ENCODE data around the gene DIDO1. TPM values are rescaled to one million over a fixed set of nuclear protein-coding genes. Genes with fewer than 3 reads are reported as not detected.

DIDO1 gene
- total RNA-seq, 1 experiment from 2014 or later: 120 TPM

DNA sequence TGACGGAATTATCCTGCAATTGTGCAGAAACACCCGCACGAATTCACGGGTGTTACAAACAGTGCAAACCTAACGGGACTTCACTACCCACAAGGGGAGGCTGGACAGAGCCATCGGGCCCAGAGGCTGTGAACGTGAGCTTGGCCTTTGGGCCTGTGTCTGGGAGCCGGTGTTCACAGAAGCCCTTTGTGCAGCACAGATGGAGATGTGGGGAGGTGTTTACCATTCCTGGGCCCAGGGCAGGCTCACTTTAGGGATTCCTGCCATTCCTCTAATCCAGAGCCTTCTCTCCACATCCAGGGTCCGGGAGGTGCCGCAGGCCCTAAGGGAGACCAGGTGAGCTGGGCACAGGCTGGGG, 94.5 kb downstream of the DIDO1 start:
- ChIA-PET CTCF (interaction anchor here (1.2 to 1.5 kb wide), 2 partner anchors 9 to 23 kb away, joined by 3 to 5 read pairs; no protein-coding TSS in a partner anchor), POLR2A (no interaction called here)
- H3K27ac Mint-ChIP-seq (ENCODE audit: unreplicated experiment): no peak overlapping the region
- Histone ChIP-seq H3K9me3 (no peaks in the 10 kb centered on the region), H3K27me3 (replicated peaks; ENCODE audit: control insufficient read depth, insufficient read depth, low read length) (no peaks in the 10 kb centered on the region), H3K4me3 (ENCODE audit: low read depth, low read length) (no peak overlapping the region), H3K4me1 (peaks cover 4% of the 10 kb centered on the region; the same call in 1 of the 2 replicates), H3K36me3 (ENCODE audit: control insufficient read depth, insufficient read depth, low read length) (no peaks in the 10 kb centered on the region)
- H3K9me3 Mint-ChIP-seq (ENCODE audit: unreplicated experiment): no peaks in the 10 kb centered on the region
- no TSS peak for BruUV-seq (replicated peaks)
- peaks cover 11% of the 10 kb centered on the region for H3K4me1 Mint-ChIP-seq (ENCODE audit: low read depth, unreplicated experiment)
- H3K27me3 Mint-ChIP-seq (ENCODE audit: insufficient read depth, unreplicated experiment): no peaks in the 10 kb centered on the region
- H3K4me3 Mint-ChIP-seq (ENCODE audit: unreplicated experiment): no peak overlapping the region
- H3K36me3 Mint-ChIP-seq (ENCODE audit: insufficient read depth, unreplicated experiment): no peaks in the 10 kb centered on the region
- DNase-seq: no peak
- intact Hi-C loops (cut with micrococcal nuclease; ENCODE audit: unreplicated experiment): no loop called here
- TF ChIP-seq, protein P1, sequence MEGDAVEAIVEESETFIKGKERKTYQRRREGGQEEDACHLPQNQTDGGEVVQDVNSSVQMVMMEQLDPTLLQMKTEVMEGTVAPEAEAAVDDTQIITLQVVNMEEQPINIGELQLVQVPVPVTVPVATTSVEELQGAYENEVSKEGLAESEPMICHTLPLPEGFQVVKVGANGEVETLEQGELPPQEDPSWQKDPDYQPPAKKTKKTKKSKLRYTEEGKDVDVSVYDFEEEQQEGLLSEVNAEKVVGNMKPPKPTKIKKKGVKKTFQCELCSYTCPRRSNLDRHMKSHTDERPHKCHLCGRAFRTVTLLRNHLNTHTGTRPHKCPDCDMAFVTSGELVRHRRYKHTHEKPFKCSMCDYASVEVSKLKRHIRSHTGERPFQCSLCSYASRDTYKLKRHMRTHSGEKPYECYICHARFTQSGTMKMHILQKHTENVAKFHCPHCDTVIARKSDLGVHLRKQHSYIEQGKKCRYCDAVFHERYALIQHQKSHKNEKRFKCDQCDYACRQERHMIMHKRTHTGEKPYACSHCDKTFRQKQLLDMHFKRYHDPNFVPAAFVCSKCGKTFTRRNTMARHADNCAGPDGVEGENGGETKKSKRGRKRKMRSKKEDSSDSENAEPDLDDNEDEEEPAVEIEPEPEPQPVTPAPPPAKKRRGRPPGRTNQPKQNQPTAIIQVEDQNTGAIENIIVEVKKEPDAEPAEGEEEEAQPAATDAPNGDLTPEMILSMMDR (IDR thresholded peaks at IDR 0.05; ENCODE audit: insufficient read depth in 1 of 2, low read depth in 1 of 2, low read length in 1 of 2, severe bottlenecking in 1 of 2, unreplicated experiment in 1 of 2): no peak

DNA sequence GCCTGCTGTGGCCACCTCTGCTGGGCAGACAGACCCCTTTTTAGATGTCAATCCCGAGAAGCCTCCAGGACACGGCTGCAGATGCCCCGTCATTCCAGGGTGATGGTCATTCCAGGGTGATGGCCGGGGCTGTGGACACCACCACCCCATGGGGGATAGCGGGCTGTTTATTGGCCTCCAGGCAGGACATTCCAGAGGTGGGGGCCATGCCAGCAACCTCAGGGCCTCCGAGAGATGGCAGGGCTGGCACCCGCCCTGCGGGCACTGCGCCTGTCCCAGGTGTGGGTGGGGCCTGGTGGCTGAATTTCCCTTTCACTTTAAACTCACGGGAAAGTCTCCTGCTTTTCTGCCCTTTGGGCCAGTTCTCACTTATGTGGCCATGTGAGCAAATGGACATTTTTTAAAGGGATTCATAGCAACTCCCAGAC, 94.9 kb downstream of the DIDO1 start:
- Mint-ChIP-seq H3K27ac (ENCODE audit: unreplicated experiment) (no peak overlapping the region), H3K36me3 (ENCODE audit: insufficient read depth, unreplicated experiment) (no peaks in the 10 kb centered on the region), H3K27me3 (ENCODE audit: insufficient read depth, unreplicated experiment) (no peaks in the 10 kb centered on the region), H3K4me3 (ENCODE audit: unreplicated experiment) (no peak overlapping the region), H3K4me1 (ENCODE audit: low read depth, unreplicated experiment) (peaks cover 11% of the 10 kb centered on the region), H3K9me3 (ENCODE audit: unreplicated experiment) (no peaks in the 10 kb centered on the region)
- Histone ChIP-seq H3K9me3 (no peaks in the 10 kb centered on the region), H3K36me3 (ENCODE audit: control insufficient read depth, insufficient read depth, low read length) (no peaks in the 10 kb centered on the region), H3K4me1 (peaks cover 4% of the 10 kb centered on the region; the same call in 1 of the 2 replicates), H3K27me3 (replicated peaks; ENCODE audit: control insufficient read depth, insufficient read depth, low read length) (no peaks in the 10 kb centered on the region), H3K4me3 (ENCODE audit: low read depth, low read length) (no peak overlapping the region)
- peak in 1 of 2 experiments; percentile 16 for DNase-seq
- intact Hi-C loops (cut with micrococcal nuclease; ENCODE audit: unreplicated experiment): no loop called here
- no TSS peak for BruUV-seq (replicated peaks)
- TF ChIP-seq, protein P1 (IDR thresholded peaks at IDR 0.05; ENCODE audit: insufficient read depth in 1 of 2, low read depth in 1 of 2, low read length in 1 of 2, severe bottlenecking in 1 of 2, unreplicated experiment in 1 of 2): no peak
- POLR2A ChIA-PET: no interaction called here
- CTCF ChIA-PET: interaction anchor here (1.2 kb wide), 1 partner anchor 23 kb away, joined by 3 read pairs; no protein-coding TSS in a partner anchor

DNA sequence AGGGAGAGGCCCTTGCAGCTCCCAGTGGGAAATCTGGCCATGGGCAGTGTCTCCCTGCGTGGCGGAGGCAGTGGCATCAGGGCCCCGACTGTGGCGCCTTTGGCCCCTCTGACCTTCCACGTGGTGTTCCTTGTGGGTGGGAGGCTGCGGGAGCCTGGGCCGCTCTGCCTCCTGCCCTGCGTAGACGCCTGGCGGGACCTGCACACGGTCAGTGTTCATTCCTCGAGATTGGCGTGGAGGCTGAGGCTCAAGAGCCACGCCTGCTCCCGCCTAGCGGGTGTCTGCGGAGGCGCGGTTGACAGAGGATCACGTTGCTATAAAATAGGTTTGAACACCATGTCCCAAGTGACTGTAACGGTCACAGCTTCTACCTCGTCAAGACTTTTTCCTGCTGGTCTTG, 95.5 kb downstream of the DIDO1 start:
- Mint-ChIP-seq H3K4me3 (ENCODE audit: unreplicated experiment) (no peak overlapping the region), H3K36me3 (ENCODE audit: insufficient read depth, unreplicated experiment) (no peaks in the 10 kb centered on the region), H3K9me3 (ENCODE audit: unreplicated experiment) (no peaks in the 10 kb centered on the region), H3K4me1 (ENCODE audit: low read depth, unreplicated experiment) (peaks cover 11% of the 10 kb centered on the region), H3K27ac (ENCODE audit: unreplicated experiment) (no peak overlapping the region), H3K27me3 (ENCODE audit: insufficient read depth, unreplicated experiment) (no peaks in the 10 kb centered on the region)
- TF ChIP-seq, protein P1 (IDR thresholded peaks at IDR 0.05; ENCODE audit: insufficient read depth in 1 of 2, low read depth in 1 of 2, low read length in 1 of 2, severe bottlenecking in 1 of 2, unreplicated experiment in 1 of 2): no peak
- no peaks in the 10 kb centered on the region for H3K27me3 ChIP-seq (replicated peaks; ENCODE audit: control insufficient read depth, insufficient read depth, low read length)
- no TSS peak for BruUV-seq (replicated peaks)
- peaks cover 4% of the 10 kb centered on the region; the same call in 1 of the 2 replicates for H3K4me1 ChIP-seq
- no peaks in the 10 kb centered on the region for H3K9me3 ChIP-seq
- POLR2A ChIA-PET: no interaction called here
- CTCF ChIA-PET: interaction anchor here (1.2 kb wide), 1 partner anchor 22 kb away, joined by 3 read pairs; no protein-coding TSS in a partner anchor
- no peak overlapping the region for H3K4me3 ChIP-seq (ENCODE audit: low read depth, low read length)
- intact Hi-C loops (cut with micrococcal nuclease; ENCODE audit: unreplicated experiment): no loop called here
- DNase-seq: peak in 1 of 2 experiments; percentile 7
- no peaks in the 10 kb centered on the region for H3K36me3 ChIP-seq (ENCODE audit: control insufficient read depth, insufficient read depth, low read length)

All from Caco-2 (cell line).